PC-3 (cell line): ENCODE results near the gene DGKH. TPM values are rescaled to one million over a fixed set of nuclear protein-coding genes. Genes with fewer than 3 reads are reported as not detected.

ENCODE experiments used
- ATAC-seq: fragments of 200-7000 bp; cut with Tn5 transposase; 2 replicates; pipeline ENCODE4 v1.9.1; 2020; ENCODE audit warnings: mild to moderate bottlenecking, moderate library complexity
- BruUV-seq: library from RNA; stranded (reverse); fragments of 400-500 nt; replicated peaks from 2 replicates; lab custom pipeline; 2021; lab: Mats Ljungman, UMichigan
- CTCF ChIA-PET: fragments of 300-600 bp; sonication (Branson Sonifier 250); formaldehyde crosslinking; loops from one replicate; lab custom pipeline; 2022; ENCODE audit warnings: antibody characterized with exemption; lab: Charles Lee
- POLR2A ChIA-PET: fragments of 300-600 bp; sonication (Branson Sonifier 250); formaldehyde crosslinking; loops from one replicate; lab custom pipeline; 2022; ENCODE audit warnings: antibody characterized with exemption; ENCODE audit not compliant: unreplicated experiment; lab: Charles Lee
- DNase-seq: peaks from one replicate; pipeline ENCODE4 v3.0.0-alpha.2; 2015
- H2AFZ ChIP-seq: fragments of 300-600 bp; sonication (generic); 2 replicates; pipeline ENCODE4 v1.6.0; 2016; ENCODE audit warnings: antibody characterized with exemption, low read length
- H3F3A ChIP-seq: fragments of 300-600 bp; sonication (generic); one replicate; pipeline ENCODE4 v1.6.0; 2017; ENCODE audit warnings: antibody characterized with exemption, low read length, control low read depth, mild to moderate bottlenecking; ENCODE audit not compliant: unreplicated experiment
- H3K27ac ChIP-seq: fragments of 300-600 bp; sonication (generic); 2 replicates; pipeline ENCODE4 v1.5.1; 2016; ENCODE audit warnings: mild to moderate bottlenecking, low read length
- H3K27me3 ChIP-seq: fragments of 300-600 bp; sonication (generic); 2 replicates; pipeline ENCODE4 v1.6.1; 2016; ENCODE audit warnings: low read length, mixed read lengths
- H3K36me3 ChIP-seq: fragments of 300-600 bp; sonication (generic); 2 replicates; pipeline ENCODE4 v1.6.1; 2016; ENCODE audit warnings: low read depth, mixed run types, low read length, mixed read lengths
- H3K4me1 ChIP-seq: fragments of 300-600 bp; sonication (generic); 2 replicates; pipeline ENCODE4 v1.5.1; 2016; ENCODE audit warnings: low read length; ENCODE audit not compliant: insufficient read depth
- H3K4me2 ChIP-seq: fragments of 300-600 bp; sonication (generic); 2 replicates; pipeline ENCODE4 v1.6.0; 2016; ENCODE audit warnings: low read length
- H3K4me3 ChIP-seq: fragments of 300-600 bp; sonication (generic); 2 replicates; pipeline ENCODE4 v1.5.1; 2016; ENCODE audit warnings: mild to moderate bottlenecking, low read length, mixed read lengths
- H3K79me2 ChIP-seq: fragments of 300-600 bp; sonication (generic); 2 replicates; pipeline ENCODE4 v1.6.1; 2017; ENCODE audit warnings: low read length, mixed read lengths
- H3K9ac ChIP-seq: fragments of 300-600 bp; sonication (generic); 2 replicates; pipeline ENCODE4 v1.6.0; 2016; ENCODE audit warnings: mild to moderate bottlenecking, low read length
- H3K9me2 ChIP-seq: fragments of 300-600 bp; sonication (generic); replicated peaks from 2 replicates; pipeline ENCODE4 v1.6.1; 2016; ENCODE audit warnings: mixed run types, low read length, mixed read lengths
- H3K9me3 ChIP-seq: fragments of 300-600 bp; sonication (generic); 2 replicates; pipeline ENCODE4 v1.6.1; 2016; ENCODE audit warnings: low read length, mixed read lengths
- H4K20me1 ChIP-seq: fragments of 300-600 bp; sonication (generic); 2 replicates; pipeline ENCODE4 v1.6.1; 2016; ENCODE audit warnings: low read length, mixed read lengths
- CTCF ChIP-seq: fragments of 300-600 bp; sonication (generic); conservative IDR thresholded peaks from 2 replicates; pipeline ENCODE4 v1.5.1; 2017; ENCODE audit warnings: antibody characterized with exemption, low read depth, mild to moderate bottlenecking, low read length
- EZH2 ChIP-seq: fragments of 300-600 bp; sonication (generic); IDR thresholded peaks from one replicate; pipeline ENCODE4 v1.6.1; 2017; ENCODE audit warnings: antibody characterized with exemption, mild to moderate bottlenecking, low read length; ENCODE audit not compliant: unreplicated experiment
- EZH2phosphoT487 ChIP-seq: fragments of 300-600 bp; sonication (generic); IDR thresholded peaks from 2 replicates; pipeline ENCODE4 v1.6.1; 2018; ENCODE audit warnings: mild to moderate bottlenecking, antibody characterized with exemption, low read length, borderline replicate concordance
- intact Hi-C: fragments of 100-400 bp; cut with micrococcal nuclease; formaldehyde crosslinking; loops from 2 replicates; pipeline ENCODE4 v1.9.0; 2023
- total RNA-seq: library from RNA; depleted of rRNA; stranded (reverse); fragments of >200 nt; gene quantifications from 2 replicates; pipeline ENCODE4 v1.2.3, GENCODE V29; 2014

The DGKH gene
- total RNA-seq, 1 experiment from 2014 or later: 5.9 TPM

- peaks cover 30% of the 10 kb centered on the region for H3K79me2 ChIP-seq
- peak overlapping the region; percentile 77 for H3K4me3 ChIP-seq
- no peaks in the 10 kb centered on the region for H3F3A ChIP-seq
- TF ChIP-seq CTCF: no peak
- H3K9me3 ChIP-seq: no peaks in the 10 kb centered on the region
- CTCF ChIA-PET: no interaction called here
- H3K4me1 ChIP-seq: peaks cover 22% of the 10 kb centered on the region
- no peak for DNase-seq
- no peak overlapping the region for H3K9ac ChIP-seq
- no peak overlapping the region for H3K27ac ChIP-seq
- POLR2A ChIA-PET: no interaction called here
- no peaks in the 10 kb centered on the region for H3K9me2 ChIP-seq
- H4K20me1 ChIP-seq: no peaks in the 10 kb centered on the region
- no peak for ATAC-seq
- intact Hi-C loops: no loop called here
- H2AFZ ChIP-seq: no peak overlapping the region
- no peaks in the 10 kb centered on the region for H3K36me3 ChIP-seq
- H3K4me2 ChIP-seq: peak overlapping the region; percentile 91
- H3K27me3 ChIP-seq: no peaks in the 10 kb centered on the region
- no TSS peak for BruUV-seq
These were observed 9.6 kb upstream of the DGKH start for GRCh38 chr13:42038661-42039456.

- no peak for TF ChIP-seq EZH2
- DNase-seq (peak; percentile 27), ATAC-seq (peak; percentile 5)
- Histone ChIP-seq H4K20me1 (no peaks in the 10 kb centered on the region), H2AFZ (peak overlapping the region; percentile 71), H3K36me3 (no peaks in the 10 kb centered on the region), H3K9me3 (no peaks in the 10 kb centered on the region), H3K4me3 (peak overlapping the region; percentile 77), H3K9ac (peak overlapping the region; percentile 68), H3K4me1 (peaks cover 22% of the 10 kb centered on the region), H3K27ac (peak overlapping the region; percentile 67), H3K4me2 (peak overlapping the region; percentile 91), H3K9me2 (no peaks in the 10 kb centered on the region), H3F3A (no peaks in the 10 kb centered on the region), H3K79me2 (peaks cover 35% of the 10 kb centered on the region), H3K27me3 (no peaks in the 10 kb centered on the region)
- BruUV-seq: TSS peak; percentile 82
- CTCF ChIA-PET: no interaction called here
- intact Hi-C loops: no loop called here
- POLR2A ChIA-PET: no interaction called here
These were observed 8.9 kb upstream of the DGKH start for GRCh38 chr13:42039457-42039945.

- H3K9me2 ChIP-seq: no peaks in the 10 kb centered on the region
- H3K9ac ChIP-seq: peak overlapping the region; percentile 68
- peak overlapping the region; percentile 91 for H3K4me2 ChIP-seq
- TF ChIP-seq EZH2: no peak
- TF ChIP-seq CTCF: no peak
- no peak for TF ChIP-seq EZH2phosphoT487
- peak overlapping the region; percentile 77 for H3K4me3 ChIP-seq
- POLR2A ChIA-PET: no interaction called here
- H3K79me2 ChIP-seq: peaks cover 42% of the 10 kb centered on the region
- BruUV-seq: no TSS peak
- DNase-seq (peak; percentile 76), ATAC-seq (peak; percentile 61)
- H4K20me1 ChIP-seq: no peaks in the 10 kb centered on the region
- no peaks in the 10 kb centered on the region for H3K27me3 ChIP-seq
- no peaks in the 10 kb centered on the region for H3K9me3 ChIP-seq
- peak overlapping the region; percentile 71 for H2AFZ ChIP-seq
- intact Hi-C loops: loop anchor here (2.0 to 10.0 kb wide), 4 partner anchors 79 to 373 kb away; partner anchors contain the start of gene VWA8
- no peaks in the 10 kb centered on the region for H3K36me3 ChIP-seq
- H3F3A ChIP-seq: no peaks in the 10 kb centered on the region
- CTCF ChIA-PET: no interaction called here
- peak overlapping the region; percentile 67 for H3K27ac ChIP-seq
- peaks cover 22% of the 10 kb centered on the region for H3K4me1 ChIP-seq
These were observed 8.3 kb upstream of the DGKH start for GRCh38 chr13:42039946-42040729.
